ENCODE data around the gene SECISBP2.

DNA sequence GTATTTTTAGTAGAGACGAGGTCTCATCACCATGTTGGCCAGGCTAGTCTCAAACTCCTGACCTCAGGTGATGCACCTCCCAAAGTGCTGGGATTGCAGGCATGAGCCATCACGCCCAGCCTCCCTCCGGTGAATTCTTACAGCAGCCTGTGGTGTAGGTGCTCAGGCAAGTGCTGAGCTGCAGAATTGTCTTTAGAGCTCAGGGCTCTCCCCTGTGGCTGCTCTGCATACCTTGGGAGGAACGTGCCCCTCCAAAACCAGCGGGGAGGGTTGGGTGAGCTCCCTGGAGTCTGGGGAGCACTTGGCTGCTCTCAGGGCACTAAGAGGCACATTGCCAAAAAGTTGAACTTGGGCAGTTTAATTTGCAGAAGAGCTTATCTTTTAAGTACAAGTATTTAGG is 29.4 kb downstream of the SECISBP2 start:
- TF ChIP-seq YY1 (IDR thresholded peaks at IDR 0.05; ENCODE audit: low read depth) (no peak), EP300 (IDR thresholded peaks at IDR 0.05; ENCODE audit: borderline replicate concordance) (no peak), ZBTB7A (IDR thresholded peaks at IDR 0.05; ENCODE audit: low read depth) (no peak), TCF12 (IDR thresholded peaks at IDR 0.05; ENCODE audit: low read depth) (no peak), EGR1 (IDR thresholded peaks at IDR 0.05) (no peak)

Data from Ishikawa (cell line).